ENCODE data around the gene CDK18. TPM values are rescaled to one million over a fixed set of nuclear protein-coding genes. Genes with fewer than 3 reads are reported as not detected.

Gene CDK18
- total RNA-seq, 4 donors from 2014 or later: 4.1 to 28.2 (median 8.5) TPM

- Histone ChIP-seq H3K36me3 (no peaks in the 10 kb centered on the region), H3K27me3 (no peaks in the 10 kb centered on the region), H3K4me1 (no peaks in the 10 kb centered on the region), H3K27ac (no peak overlapping the region), H3K9me3 (no peaks in the 10 kb centered on the region), H3K4me3 (no peak overlapping the region)
- peak; percentile 10 for DNase-seq
- intact Hi-C loops (cut with DNase I; ENCODE audit: low total_unique reads): no loop called here
- TF ChIP-seq, protein P1, sequence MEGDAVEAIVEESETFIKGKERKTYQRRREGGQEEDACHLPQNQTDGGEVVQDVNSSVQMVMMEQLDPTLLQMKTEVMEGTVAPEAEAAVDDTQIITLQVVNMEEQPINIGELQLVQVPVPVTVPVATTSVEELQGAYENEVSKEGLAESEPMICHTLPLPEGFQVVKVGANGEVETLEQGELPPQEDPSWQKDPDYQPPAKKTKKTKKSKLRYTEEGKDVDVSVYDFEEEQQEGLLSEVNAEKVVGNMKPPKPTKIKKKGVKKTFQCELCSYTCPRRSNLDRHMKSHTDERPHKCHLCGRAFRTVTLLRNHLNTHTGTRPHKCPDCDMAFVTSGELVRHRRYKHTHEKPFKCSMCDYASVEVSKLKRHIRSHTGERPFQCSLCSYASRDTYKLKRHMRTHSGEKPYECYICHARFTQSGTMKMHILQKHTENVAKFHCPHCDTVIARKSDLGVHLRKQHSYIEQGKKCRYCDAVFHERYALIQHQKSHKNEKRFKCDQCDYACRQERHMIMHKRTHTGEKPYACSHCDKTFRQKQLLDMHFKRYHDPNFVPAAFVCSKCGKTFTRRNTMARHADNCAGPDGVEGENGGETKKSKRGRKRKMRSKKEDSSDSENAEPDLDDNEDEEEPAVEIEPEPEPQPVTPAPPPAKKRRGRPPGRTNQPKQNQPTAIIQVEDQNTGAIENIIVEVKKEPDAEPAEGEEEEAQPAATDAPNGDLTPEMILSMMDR (IDR thresholded peaks at IDR 0.05): no peak
- no peak for TF ChIP-seq POLR2A (IDR thresholded peaks at IDR 0.05)
Observed at GRCh38 chr1:205534444-205534985, 30.0 kb downstream of the CDK18 start.

GRCh38 chr1:205535096-205535495, 30.6 kb downstream of the CDK18 start:
- Histone ChIP-seq H3K27ac (no peak overlapping the region), H3K4me1 (no peaks in the 10 kb centered on the region), H3K36me3 (no peaks in the 10 kb centered on the region), H3K9me3 (no peaks in the 10 kb centered on the region), H3K4me3 (no peak overlapping the region), H3K27me3 (no peaks in the 10 kb centered on the region)
- DNase-seq: no peak
- TF ChIP-seq POLR2A (IDR thresholded peaks at IDR 0.05): no peak
- intact Hi-C loops (cut with DNase I; ENCODE audit: low total_unique reads): no loop called here

DNA sequence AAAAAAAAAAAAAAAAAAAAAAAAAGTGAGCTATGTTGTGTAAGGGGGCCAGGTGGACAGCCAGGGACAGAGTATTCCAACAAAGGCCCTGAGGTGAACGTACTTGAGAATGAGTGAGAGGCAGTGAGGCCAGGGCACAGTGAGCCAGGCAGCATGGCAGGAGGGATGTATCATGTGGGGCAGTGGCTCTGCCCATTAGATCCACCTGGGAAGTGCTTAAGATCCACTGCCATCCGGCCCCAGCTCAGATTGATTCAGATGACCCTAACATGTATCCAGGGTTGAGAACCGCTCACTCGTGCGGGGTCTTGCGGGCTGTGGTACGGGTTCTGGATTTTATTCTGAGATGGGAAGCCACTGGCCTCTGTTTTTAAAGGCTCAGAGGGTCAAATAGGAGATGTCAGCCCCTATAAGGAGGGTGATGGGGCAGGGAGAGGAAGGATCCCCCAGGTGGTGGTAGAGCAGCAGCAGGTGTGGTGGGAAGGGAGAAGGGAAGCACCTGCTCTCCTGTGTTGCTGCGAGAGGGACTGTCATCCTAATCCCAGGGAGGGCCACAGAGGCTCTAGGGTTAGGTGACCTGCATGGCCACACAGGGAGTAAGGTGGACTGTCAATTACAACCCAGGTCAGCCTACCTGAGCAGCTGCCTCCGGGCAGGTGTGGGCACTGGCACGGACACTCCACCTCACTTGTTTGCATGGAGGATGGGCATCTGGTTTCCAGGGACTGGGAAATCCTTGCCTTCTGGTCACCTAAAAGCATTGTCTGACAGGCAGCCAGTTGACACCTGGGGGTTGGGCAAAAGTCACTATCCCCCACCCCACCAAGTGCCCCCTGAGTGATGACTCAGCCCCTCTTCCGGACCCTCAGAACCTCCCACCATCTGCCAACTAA, 31.6 kb downstream of the CDK18 start:
- Histone ChIP-seq H3K9me3 (no peaks in the 10 kb centered on the region), H3K36me3 (no peaks in the 10 kb centered on the region), H3K4me1 (no peaks in the 10 kb centered on the region), H3K27ac (no peak overlapping the region), H3K4me3 (no peak overlapping the region), H3K27me3 (no peaks in the 10 kb centered on the region)
- intact Hi-C loops (cut with DNase I; ENCODE audit: low total_unique reads): no loop called here
- TF ChIP-seq, protein P1 (IDR thresholded peaks at IDR 0.05): no peak
- no peak for TF ChIP-seq POLR2A (IDR thresholded peaks at IDR 0.05)
- peak; percentile 9 for DNase-seq

DNA sequence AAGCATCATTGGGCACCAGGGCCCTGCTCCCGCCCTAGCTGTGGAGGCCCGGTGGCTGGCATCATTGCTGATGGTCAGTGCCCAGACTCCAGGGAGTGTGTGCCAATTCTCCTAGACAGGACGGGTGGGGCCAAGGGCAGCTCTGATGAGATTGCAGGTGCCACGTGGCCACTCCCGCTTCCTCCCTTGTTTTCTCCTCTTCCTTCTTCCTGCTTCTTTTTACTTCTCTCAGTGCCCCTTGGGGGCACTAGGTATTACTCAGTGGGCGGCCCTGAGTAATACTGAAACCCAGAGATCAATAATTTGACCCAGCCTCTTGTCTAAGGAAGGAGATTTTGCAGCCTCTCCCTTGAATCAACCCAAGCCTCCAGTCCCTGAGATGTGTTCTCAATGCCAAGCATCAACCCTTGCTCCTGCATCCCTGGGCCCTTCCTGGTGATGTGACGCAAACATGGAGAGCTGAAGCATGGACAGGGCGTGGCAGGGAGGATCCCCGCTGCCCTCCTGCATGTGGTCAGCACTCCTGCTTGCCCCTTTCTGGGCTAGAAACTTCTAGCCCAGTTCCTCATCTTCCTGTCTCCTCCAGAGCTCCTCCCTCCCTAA, 32.4 kb downstream of the CDK18 start:
- DNase-seq: peak; percentile 12 to 15
- intact Hi-C loops (cut with DNase I; ENCODE audit: low total_unique reads): no loop called here
- Histone ChIP-seq H3K9me3 (no peaks in the 10 kb centered on the region), H3K27ac (peak overlapping the region in 1 of 2 donors; percentile 44), H3K4me1 (no peaks in the 10 kb centered on the region), H3K4me3 (no peak overlapping the region), H3K36me3 (no peaks in the 10 kb centered on the region), H3K27me3 (no peaks in the 10 kb centered on the region)
- TF ChIP-seq, protein P1 (IDR thresholded peaks at IDR 0.05): no peak
- no peak for TF ChIP-seq POLR2A (IDR thresholded peaks at IDR 0.05)

DNA sequence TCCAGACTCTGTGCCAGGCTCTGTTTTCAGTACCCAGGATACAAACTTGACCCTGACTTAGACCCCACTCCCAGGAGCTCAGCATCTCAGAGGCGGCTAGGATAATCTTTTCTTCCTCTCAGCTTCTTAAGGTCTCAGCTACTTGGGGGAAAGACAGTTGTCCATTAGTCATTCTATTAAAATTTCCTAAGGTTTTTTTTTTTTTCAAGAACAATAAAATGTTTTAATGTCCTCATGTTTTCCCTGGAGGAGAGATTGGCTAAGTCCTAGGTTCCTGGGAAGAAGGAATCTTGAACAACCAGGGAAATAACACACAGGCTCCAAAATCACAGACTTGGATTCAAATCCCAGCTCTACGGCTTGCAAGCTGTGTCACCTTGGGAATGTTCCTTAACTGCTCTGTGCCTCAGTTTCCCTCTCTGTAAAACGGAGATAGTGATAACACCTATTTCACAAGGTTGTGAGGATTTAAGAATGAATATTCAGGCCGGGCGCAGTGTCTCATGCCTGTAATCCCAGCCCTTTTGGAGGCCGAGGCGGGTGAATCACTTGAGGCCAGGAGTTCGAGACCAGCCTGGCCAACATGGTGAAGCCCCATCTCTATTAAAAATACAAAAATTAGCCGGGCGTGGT, 33.0 kb downstream of the CDK18 start:
- Histone ChIP-seq H3K4me3 (no peak overlapping the region), H3K36me3 (no peaks in the 10 kb centered on the region), H3K4me1 (no peaks in the 10 kb centered on the region), H3K27ac (peak overlapping the region in 1 of 2 donors; percentile 44), H3K9me3 (no peaks in the 10 kb centered on the region), H3K27me3 (no peaks in the 10 kb centered on the region)
- DNase-seq: peak in 1 of 2 donors; percentile 9
- intact Hi-C loops (cut with DNase I; ENCODE audit: low total_unique reads): no loop called here
- TF ChIP-seq POLR2A (IDR thresholded peaks at IDR 0.05): no peak
- TF ChIP-seq, protein P1 (IDR thresholded peaks at IDR 0.05): no peak

Data from uterus (tissue), 4 donors.